H1 (cell line): ENCODE data around the gene TMEM212. TPM values are rescaled to one million over a fixed set of nuclear protein-coding genes. Genes with fewer than 3 reads are reported as not detected.

Source experiments
- CBX5 ChIP-seq: fragments of 300-800, 300-1000 bp; sonication (generic); IDR thresholded peaks from 2 replicates; pipeline ENCODE4 v1.7.1; 2016; ENCODE audit warnings: antibody characterized with exemption, low read length, low read depth
- CREB1 ChIP-seq: IDR thresholded peaks from 2 replicates; pipeline ENCODE4 v1.6.1; 2012; ENCODE audit warnings: inconsistent platforms
- JUN ChIP-seq: IDR thresholded peaks from 2 replicates; pipeline ENCODE4 v1.6.1; 2011; ENCODE audit warnings: low read depth, mild to moderate bottlenecking, improper control_type of control experiment, low read length
- NANOG ChIP-seq: IDR thresholded peaks from 2 replicates; pipeline ENCODE4 v1.6.1; 2011; ENCODE audit warnings: low read length, low read depth, mild to moderate bottlenecking, inconsistent platforms; ENCODE audit not compliant: insufficient read depth, poor library complexity, severe bottlenecking
- RXRA ChIP-seq: IDR thresholded peaks from 2 replicates; pipeline ENCODE4 v1.6.1; 2011; ENCODE audit warnings: low read depth, mild to moderate bottlenecking, low read length, moderate library complexity; ENCODE audit not compliant: insufficient read depth
- SIRT6 ChIP-seq: IDR thresholded peaks from one replicate; pipeline ENCODE4 v1.7.1; 2012; ENCODE audit warnings: low read length, inconsistent platforms
- SP4 ChIP-seq: IDR thresholded peaks from 2 replicates; pipeline ENCODE4 v1.6.1; 2012; ENCODE audit warnings: low read length, inconsistent platforms
- TAF1 ChIP-seq: IDR thresholded peaks from 2 replicates; pipeline ENCODE4 v1.6.1; 2011; ENCODE audit warnings: mild to moderate bottlenecking, low read depth, low read length
- polyA plus RNA-seq, 7 experiments: library from polyadenylated mRNA; depleted of rRNA in 3 of 7; stranded (reverse) in 5 of 7; unstranded in 2 of 7; fragments of >200 nt in 5 of 7; fragments of 200-250 nt in 2 of 7; gene quantifications; 1 replicate in 5 of 7; 2 replicates in 1 of 7; 4 replicates in 1 of 7; pipeline versions ENCODE4 v1.2.1 to v1.2.3, GENCODE V29; 2011 to 2013; ENCODE audit warnings: missing spikeins in 2 of 7, mixed read lengths in 2 of 7
- total RNA-seq: library from RNA; stranded (reverse); fragmentation: NEBNext Ultra II Directional; extraction: Animal tissue kit (Norgen Biotek cat#: 25700); gene quantifications from 2 replicates; pipeline ENCODE4 v1.2.1, GENCODE V29; 2021
- TF ChIP-seq, protein P1 (sequence below): IDR thresholded peaks from 2 replicates; pipeline ENCODE4 v1.6.1; 2012; ENCODE audit warnings: inconsistent platforms
- TF ChIP-seq, protein P2 (sequence below): fragments of 300-600 bp; sonication (generic); IDR thresholded peaks from 2 replicates; pipeline ENCODE4 v1.7.1; 2012; ENCODE audit warnings: low read length, moderate library complexity, mild to moderate bottlenecking, inconsistent platforms; ENCODE audit not compliant: insufficient replicate concordance

TMEM212 gene
- total and polyA plus RNA-seq, 2 of the 8 experiments (the other 6 are each of a cell fraction or from before 2014, with no cell fraction given), result not detected

DNA sequence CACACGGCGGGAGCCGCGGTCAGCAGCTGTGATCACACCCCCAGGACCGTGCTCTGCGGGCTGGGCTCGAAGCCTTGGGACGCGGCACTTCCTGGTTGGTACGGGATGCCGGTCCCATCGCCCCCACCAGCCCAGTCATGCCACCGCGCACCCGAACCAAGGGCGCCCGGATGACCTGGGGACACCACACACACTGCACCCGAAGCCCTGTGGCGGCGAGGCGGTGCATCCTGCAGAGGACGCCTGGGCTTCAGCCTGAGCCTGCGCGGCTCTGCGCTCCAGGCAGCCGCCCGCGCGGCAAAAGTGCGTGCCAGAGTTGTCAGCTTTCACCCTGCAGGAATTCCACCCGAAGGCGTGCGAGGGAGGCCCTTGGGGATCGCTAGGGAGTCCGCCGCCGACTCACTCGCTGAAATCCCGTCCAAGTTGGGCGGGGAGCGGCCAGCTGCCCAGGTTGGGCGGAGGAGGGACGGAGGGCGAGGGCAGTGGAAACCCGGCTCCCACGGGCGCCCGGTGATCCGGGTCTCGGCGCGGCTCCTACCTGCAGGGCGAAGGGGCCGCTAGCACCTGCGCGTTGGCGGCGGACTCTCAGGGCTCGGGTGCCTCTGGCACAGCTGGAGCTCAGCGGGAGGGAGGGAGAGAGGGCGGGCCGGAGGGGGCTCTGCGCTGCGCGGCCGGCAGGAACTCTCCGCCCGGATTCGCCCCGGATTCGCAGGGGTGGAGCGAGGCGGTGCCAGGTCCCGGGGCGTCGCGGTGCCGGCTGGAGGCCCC lies 33.1 kb upstream of the TMEM212 start, which contains the start of gene PLD1 (continued):
- TF ChIP-seq SP4, result no peak
- TF ChIP-seq SIRT6, result no peak
- no peak for TF ChIP-seq JUN
- TF ChIP-seq, protein P1, sequence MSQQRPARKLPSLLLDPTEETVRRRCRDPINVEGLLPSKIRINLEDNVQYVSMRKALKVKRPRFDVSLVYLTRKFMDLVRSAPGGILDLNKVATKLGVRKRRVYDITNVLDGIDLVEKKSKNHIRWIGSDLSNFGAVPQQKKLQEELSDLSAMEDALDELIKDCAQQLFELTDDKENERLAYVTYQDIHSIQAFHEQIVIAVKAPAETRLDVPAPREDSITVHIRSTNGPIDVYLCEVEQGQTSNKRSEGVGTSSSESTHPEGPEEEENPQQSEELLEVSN, result peak; percentile 65
- no peak for TF ChIP-seq CREB1
- no peak for TF ChIP-seq NANOG
- no peak for TF ChIP-seq RXRA
- TF ChIP-seq CBX5, result no peak
- TF ChIP-seq, protein P2, sequence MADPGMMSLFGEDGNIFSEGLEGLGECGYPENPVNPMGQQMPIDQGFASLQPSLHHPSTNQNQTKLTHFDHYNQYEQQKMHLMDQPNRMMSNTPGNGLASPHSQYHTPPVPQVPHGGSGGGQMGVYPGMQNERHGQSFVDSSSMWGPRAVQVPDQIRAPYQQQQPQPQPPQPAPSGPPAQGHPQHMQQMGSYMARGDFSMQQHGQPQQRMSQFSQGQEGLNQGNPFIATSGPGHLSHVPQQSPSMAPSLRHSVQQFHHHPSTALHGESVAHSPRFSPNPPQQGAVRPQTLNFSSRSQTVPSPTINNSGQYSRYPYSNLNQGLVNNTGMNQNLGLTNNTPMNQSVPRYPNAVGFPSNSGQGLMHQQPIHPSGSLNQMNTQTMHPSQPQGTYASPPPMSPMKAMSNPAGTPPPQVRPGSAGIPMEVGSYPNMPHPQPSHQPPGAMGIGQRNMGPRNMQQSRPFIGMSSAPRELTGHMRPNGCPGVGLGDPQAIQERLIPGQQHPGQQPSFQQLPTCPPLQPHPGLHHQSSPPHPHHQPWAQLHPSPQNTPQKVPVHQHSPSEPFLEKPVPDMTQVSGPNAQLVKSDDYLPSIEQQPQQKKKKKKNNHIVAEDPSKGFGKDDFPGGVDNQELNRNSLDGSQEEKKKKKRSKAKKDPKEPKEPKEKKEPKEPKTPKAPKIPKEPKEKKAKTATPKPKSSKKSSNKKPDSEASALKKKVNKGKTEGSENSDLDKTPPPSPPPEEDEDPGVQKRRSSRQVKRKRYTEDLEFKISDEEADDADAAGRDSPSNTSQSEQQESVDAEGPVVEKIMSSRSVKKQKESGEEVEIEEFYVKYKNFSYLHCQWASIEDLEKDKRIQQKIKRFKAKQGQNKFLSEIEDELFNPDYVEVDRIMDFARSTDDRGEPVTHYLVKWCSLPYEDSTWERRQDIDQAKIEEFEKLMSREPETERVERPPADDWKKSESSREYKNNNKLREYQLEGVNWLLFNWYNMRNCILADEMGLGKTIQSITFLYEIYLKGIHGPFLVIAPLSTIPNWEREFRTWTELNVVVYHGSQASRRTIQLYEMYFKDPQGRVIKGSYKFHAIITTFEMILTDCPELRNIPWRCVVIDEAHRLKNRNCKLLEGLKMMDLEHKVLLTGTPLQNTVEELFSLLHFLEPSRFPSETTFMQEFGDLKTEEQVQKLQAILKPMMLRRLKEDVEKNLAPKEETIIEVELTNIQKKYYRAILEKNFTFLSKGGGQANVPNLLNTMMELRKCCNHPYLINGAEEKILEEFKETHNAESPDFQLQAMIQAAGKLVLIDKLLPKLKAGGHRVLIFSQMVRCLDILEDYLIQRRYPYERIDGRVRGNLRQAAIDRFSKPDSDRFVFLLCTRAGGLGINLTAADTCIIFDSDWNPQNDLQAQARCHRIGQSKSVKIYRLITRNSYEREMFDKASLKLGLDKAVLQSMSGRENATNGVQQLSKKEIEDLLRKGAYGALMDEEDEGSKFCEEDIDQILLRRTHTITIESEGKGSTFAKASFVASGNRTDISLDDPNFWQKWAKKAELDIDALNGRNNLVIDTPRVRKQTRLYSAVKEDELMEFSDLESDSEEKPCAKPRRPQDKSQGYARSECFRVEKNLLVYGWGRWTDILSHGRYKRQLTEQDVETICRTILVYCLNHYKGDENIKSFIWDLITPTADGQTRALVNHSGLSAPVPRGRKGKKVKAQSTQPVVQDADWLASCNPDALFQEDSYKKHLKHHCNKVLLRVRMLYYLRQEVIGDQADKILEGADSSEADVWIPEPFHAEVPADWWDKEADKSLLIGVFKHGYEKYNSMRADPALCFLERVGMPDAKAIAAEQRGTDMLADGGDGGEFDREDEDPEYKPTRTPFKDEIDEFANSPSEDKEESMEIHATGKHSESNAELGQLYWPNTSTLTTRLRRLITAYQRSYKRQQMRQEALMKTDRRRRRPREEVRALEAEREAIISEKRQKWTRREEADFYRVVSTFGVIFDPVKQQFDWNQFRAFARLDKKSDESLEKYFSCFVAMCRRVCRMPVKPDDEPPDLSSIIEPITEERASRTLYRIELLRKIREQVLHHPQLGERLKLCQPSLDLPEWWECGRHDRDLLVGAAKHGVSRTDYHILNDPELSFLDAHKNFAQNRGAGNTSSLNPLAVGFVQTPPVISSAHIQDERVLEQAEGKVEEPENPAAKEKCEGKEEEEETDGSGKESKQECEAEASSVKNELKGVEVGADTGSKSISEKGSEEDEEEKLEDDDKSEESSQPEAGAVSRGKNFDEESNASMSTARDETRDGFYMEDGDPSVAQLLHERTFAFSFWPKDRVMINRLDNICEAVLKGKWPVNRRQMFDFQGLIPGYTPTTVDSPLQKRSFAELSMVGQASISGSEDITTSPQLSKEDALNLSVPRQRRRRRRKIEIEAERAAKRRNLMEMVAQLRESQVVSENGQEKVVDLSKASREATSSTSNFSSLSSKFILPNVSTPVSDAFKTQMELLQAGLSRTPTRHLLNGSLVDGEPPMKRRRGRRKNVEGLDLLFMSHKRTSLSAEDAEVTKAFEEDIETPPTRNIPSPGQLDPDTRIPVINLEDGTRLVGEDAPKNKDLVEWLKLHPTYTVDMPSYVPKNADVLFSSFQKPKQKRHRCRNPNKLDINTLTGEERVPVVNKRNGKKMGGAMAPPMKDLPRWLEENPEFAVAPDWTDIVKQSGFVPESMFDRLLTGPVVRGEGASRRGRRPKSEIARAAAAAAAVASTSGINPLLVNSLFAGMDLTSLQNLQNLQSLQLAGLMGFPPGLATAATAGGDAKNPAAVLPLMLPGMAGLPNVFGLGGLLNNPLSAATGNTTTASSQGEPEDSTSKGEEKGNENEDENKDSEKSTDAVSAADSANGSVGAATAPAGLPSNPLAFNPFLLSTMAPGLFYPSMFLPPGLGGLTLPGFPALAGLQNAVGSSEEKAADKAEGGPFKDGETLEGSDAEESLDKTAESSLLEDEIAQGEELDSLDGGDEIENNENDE, result no peak
- 0 out of 2 replicates have a peak, but pooled peaks have one; percentile 9 for TF ChIP-seq TAF1
